Natural killer cell (primary cell): Measurements from ENCODE around the gene ERBB2. TPM values are rescaled to one million over a fixed set of nuclear protein-coding genes. Genes with fewer than 3 reads are reported as not detected.

ENCODE experiments used
- ATAC-seq, 3 donors: fragments of 150-1000 bp in 2 of 3; fragments of 200-7000 bp in 1 of 3; cut with Tn5 transposase; 1 replicate in 1 of 3; 2 replicates in 2 of 3; pipeline ENCODE4 v1.10.0; 2021; ENCODE audit warnings: mild to moderate bottlenecking in 2 of 3, moderate library complexity in 2 of 3
- DNase-seq, 2 donors: peaks; one replicate each; pipeline versions ENCODE4 v3.0.0 to v3.0.0-alpha.2; 2013 to 2021; ENCODE audit warnings: mixed read lengths in 1 of 2
- H3K27ac ChIP-seq: one replicate; pipeline ENCODE4 v1.5.1; 2013; ENCODE audit warnings: mild to moderate bottlenecking, low read length
- H3K27me3 ChIP-seq: one replicate; pipeline ENCODE4 v1.6.1; 2013; ENCODE audit warnings: low read length; ENCODE audit not compliant: control insufficient read depth, insufficient read depth
- H3K36me3 ChIP-seq: one replicate; pipeline ENCODE4 v1.6.1; 2013; ENCODE audit warnings: low read length; ENCODE audit not compliant: control insufficient read depth, insufficient read depth
- H3K4me1 ChIP-seq: one replicate; pipeline ENCODE4 v1.6.1; 2013; ENCODE audit warnings: low read length; ENCODE audit not compliant: control insufficient read depth, insufficient read depth
- H3K4me3 ChIP-seq: one replicate; pipeline ENCODE4 v1.5.1; 2013; ENCODE audit warnings: low read length
- H3K9me3 ChIP-seq: one replicate; pipeline ENCODE4 v1.6.1; 2013; ENCODE audit warnings: low read length; ENCODE audit not compliant: control insufficient read depth, insufficient read depth
- H3K27ac Mint-ChIP-seq, 2 donors: one replicate each; pipeline ENCODE4 v1.8.0; 2022; ENCODE audit warnings: mild to moderate bottlenecking in 2 of 2, mixed read lengths in 2 of 2, moderate library complexity in 1 of 2
- H3K27me3 Mint-ChIP-seq, 2 donors: one replicate each; pipeline ENCODE4 v1.8.0; 2022; ENCODE audit warnings: low read depth in 2 of 2, mixed read lengths in 2 of 2
- H3K36me3 Mint-ChIP-seq: one replicate; pipeline ENCODE4 v1.8.0; 2022; ENCODE audit warnings: mixed read lengths
- H3K4me1 Mint-ChIP-seq, 2 donors: one replicate each; pipeline ENCODE4 v1.8.0; 2022; ENCODE audit warnings: mixed read lengths in 2 of 2
- H3K4me3 Mint-ChIP-seq: one replicate; pipeline ENCODE4 v1.8.0; 2022; ENCODE audit warnings: mild to moderate bottlenecking, moderate library complexity, mixed read lengths
- H3K9me3 Mint-ChIP-seq, 2 donors: one replicate each; pipeline ENCODE4 v1.8.0; 2022; ENCODE audit warnings: mixed read lengths in 2 of 2
- CTCF ChIP-seq: fragments of 200-600 bp; IDR thresholded peaks from one replicate; pipeline ENCODE4 v1.8.0; 2022; ENCODE audit warnings: antibody characterized with exemption
- WGBS: methylation state at CpG from one replicate; pipeline ENCODE4 v1.1.7; 2013; ENCODE audit warnings: missing lambda C conversion rate; ENCODE audit not compliant: insufficient coverage; 5-methylcytosine and 5-hydroxymethylcytosine counted together
- intact Hi-C: fragments of 100-400 bp; cut with micrococcal nuclease; formaldehyde crosslinking; loops from one replicate; pipeline ENCODE4 v1.14.2; 2022
- total RNA-seq, 4 donors: library from RNA; stranded (reverse); fragments of 120-200 nt in 1 of 4; gene quantifications; one replicate each; pipeline versions ENCODE4 v1.2.3 to v1.2.4, GENCODE V29; 2013 to 2022

ERBB2 gene
- total RNA-seq, 3 donors from 2014 or later (not counting 1 experiment from before 2014, with no cell fraction given) = 77.6 to 115 (median 82.1) TPM

GRCh38 chr17:39687101-39687545 lies 12.7 kb upstream of the ERBB2 start:
- TF ChIP-seq CTCF = no peak
- H3K4me3 ChIP-seq = peak overlapping the region; percentile 90
- H3K27me3 Mint-ChIP-seq = no peaks in the 10 kb centered on the region
- no peaks in the 10 kb centered on the region for H3K9me3 Mint-ChIP-seq
- intact Hi-C loops = no loop called here
- DNase-seq (no peak), ATAC-seq (no peak)
- peak overlapping the region; percentile 96 to 98 for H3K27ac Mint-ChIP-seq
- peak overlapping the region; percentile 88 for H3K27ac ChIP-seq
- H3K4me3 Mint-ChIP-seq = peak overlapping the region; percentile 93
- H3K4me1 Mint-ChIP-seq = peaks cover 31% of the 10 kb centered on the region in 2 donors
- WGBS = 73% methylated on average over 6 of the region's 6 CpGs
- peaks cover 17% of the 10 kb centered on the region for H3K4me1 ChIP-seq
- H3K9me3 ChIP-seq = no peaks in the 10 kb centered on the region
- H3K36me3 Mint-ChIP-seq = no peaks in the 10 kb centered on the region
- H3K36me3 ChIP-seq = peaks cover 10% of the 10 kb centered on the region
- H3K27me3 ChIP-seq = no peaks in the 10 kb centered on the region

- no peaks in the 10 kb centered on the region for H3K27me3 ChIP-seq
- no peaks in the 10 kb centered on the region for H3K27me3 Mint-ChIP-seq
- peak within 1 kb of the TSS; percentile 96 to 98 for H3K27ac Mint-ChIP-seq
- no peaks in the 10 kb centered on the region for H3K9me3 Mint-ChIP-seq
- no peak for TF ChIP-seq CTCF
- H3K4me1 Mint-ChIP-seq = peaks cover 31% of the 10 kb centered on the region in 2 donors
- H3K4me1 ChIP-seq = peaks cover 17% of the 10 kb centered on the region
- peak; percentile 94 for ATAC-seq
- H3K36me3 Mint-ChIP-seq = no peaks in the 10 kb centered on the region
- H3K27ac ChIP-seq = peak within 1 kb of the TSS; percentile 88
- peaks cover 7% of the 10 kb centered on the region for H3K36me3 ChIP-seq
- DNase-seq = peak; percentile 79 to 90
- H3K4me3 Mint-ChIP-seq = peak within 1 kb of the TSS; percentile 93
- no peaks in the 10 kb centered on the region for H3K9me3 ChIP-seq
- intact Hi-C loops = no loop called here
- peak within 1 kb of the TSS; percentile 90 for H3K4me3 ChIP-seq
- under 1% methylated on average over 42 of the region's 45 CpGs for WGBS
These were observed 12.1 kb upstream of the ERBB2 start, which contains the start of gene PGAP3 for GRCh38 chr17:39687546-39688474. PGAP3 (minus strand) TSS chr17:39688057; CDS start chr17:39688014, 43 bp downstream.

- WGBS = 43% methylated on average over 6 of the region's 6 CpGs
- H3K4me3 ChIP-seq = peak overlapping the region; percentile 90
- TF ChIP-seq CTCF = no peak
- DNase-seq (peak in 1 of 2 donors; percentile 29), ATAC-seq (no peak)
- peak overlapping the region; percentile 93 for H3K4me3 Mint-ChIP-seq
- no peaks in the 10 kb centered on the region for H3K9me3 Mint-ChIP-seq
- peaks cover 31% of the 10 kb centered on the region in 2 donors for H3K4me1 Mint-ChIP-seq
- H3K27me3 Mint-ChIP-seq = no peaks in the 10 kb centered on the region
- H3K4me1 ChIP-seq = peaks cover 17% of the 10 kb centered on the region
- H3K27me3 ChIP-seq = no peaks in the 10 kb centered on the region
- H3K36me3 Mint-ChIP-seq = no peaks in the 10 kb centered on the region
- peaks cover 4% of the 10 kb centered on the region for H3K36me3 ChIP-seq
- intact Hi-C loops = no loop called here
- H3K27ac ChIP-seq = peak overlapping the region; percentile 88
- H3K27ac Mint-ChIP-seq = peak overlapping the region; percentile 96 to 98
- no peaks in the 10 kb centered on the region for H3K9me3 ChIP-seq
These were observed 11.4 kb upstream of the ERBB2 start for GRCh38 chr17:39688475-39688835.
